ENCODE data around the gene LY6G5B. TPM values are rescaled to one million over a fixed set of nuclear protein-coding genes. Genes with fewer than 3 reads are reported as not detected.
A peak's percentile ranks its signal among the peaks of the same experiment; 100 is the strongest.

LY6G5B gene
- total RNA-seq, 6 experiments from 2014 or later = 0.98 to 5.7 (median 2.6) TPM

DNA sequence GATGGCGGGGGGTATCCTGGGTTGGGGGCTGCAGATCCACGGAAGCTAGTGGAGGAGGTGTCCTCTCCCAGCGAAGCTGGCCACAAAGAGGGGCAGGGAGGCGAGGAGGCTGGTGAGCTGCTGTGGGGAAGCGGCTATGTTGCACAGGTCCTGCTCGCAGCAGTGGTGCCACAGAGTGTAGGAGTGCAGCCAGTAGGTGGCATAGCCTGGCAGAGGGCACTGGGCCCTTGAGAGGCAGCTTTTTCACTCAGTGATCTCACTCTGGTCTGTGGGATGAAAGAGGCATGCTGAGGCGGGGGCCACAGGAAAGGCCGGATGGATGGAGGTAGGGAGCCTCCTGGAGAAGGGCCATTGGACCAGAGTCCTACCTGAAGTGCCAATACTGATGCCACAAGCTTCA, 42.5 kb downstream of the LY6G5B start:
- ATAC-seq (peak; percentile 55 to 75 (median 65)), DNase-seq (no peak)
- intact Hi-C loops (cut with DNase I) = loop anchor here in 1 of 2 donors (10.0 kb wide), 1 partner anchor 53 kb away; the partner anchor contains the start of gene SAPCD1

GRCh38 chr6:31713465-31713864, 43.7 kb downstream of the LY6G5B start:
- DNase-seq (no peak), ATAC-seq (no peak)
- 70% methylated on average over 3 of the region's 4 CpGs for WGBS (ENCODE audit: insufficient coverage, low coverage, low lambda C conversion rate, missing lambda C conversion rate)
- no peaks in the 10 kb centered on the region for H3K36me3 ChIP-seq
- no peaks in the 10 kb centered on the region for H3K9me3 ChIP-seq
- TF ChIP-seq POLR2A (IDR thresholded peaks at IDR 0.05) = no peak
- TF ChIP-seq, protein P1, sequence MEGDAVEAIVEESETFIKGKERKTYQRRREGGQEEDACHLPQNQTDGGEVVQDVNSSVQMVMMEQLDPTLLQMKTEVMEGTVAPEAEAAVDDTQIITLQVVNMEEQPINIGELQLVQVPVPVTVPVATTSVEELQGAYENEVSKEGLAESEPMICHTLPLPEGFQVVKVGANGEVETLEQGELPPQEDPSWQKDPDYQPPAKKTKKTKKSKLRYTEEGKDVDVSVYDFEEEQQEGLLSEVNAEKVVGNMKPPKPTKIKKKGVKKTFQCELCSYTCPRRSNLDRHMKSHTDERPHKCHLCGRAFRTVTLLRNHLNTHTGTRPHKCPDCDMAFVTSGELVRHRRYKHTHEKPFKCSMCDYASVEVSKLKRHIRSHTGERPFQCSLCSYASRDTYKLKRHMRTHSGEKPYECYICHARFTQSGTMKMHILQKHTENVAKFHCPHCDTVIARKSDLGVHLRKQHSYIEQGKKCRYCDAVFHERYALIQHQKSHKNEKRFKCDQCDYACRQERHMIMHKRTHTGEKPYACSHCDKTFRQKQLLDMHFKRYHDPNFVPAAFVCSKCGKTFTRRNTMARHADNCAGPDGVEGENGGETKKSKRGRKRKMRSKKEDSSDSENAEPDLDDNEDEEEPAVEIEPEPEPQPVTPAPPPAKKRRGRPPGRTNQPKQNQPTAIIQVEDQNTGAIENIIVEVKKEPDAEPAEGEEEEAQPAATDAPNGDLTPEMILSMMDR (IDR thresholded peaks at IDR 0.05) = no peak
- no peaks in the 10 kb centered on the region for H3K4me1 ChIP-seq
- intact Hi-C loops (cut with DNase I) = loop anchor here in 1 of 2 donors (10.0 kb wide), 1 partner anchor 51 kb away; the partner anchor contains the start of gene SAPCD1
- no peaks in the 10 kb centered on the region for H3K27me3 ChIP-seq
- H3K4me3 ChIP-seq = no peak overlapping the region
- H3K27ac ChIP-seq = no peak overlapping the region

More for the DNA sequence above, 42.5 kb downstream of the LY6G5B start:
- no peak for TF ChIP-seq POLR2A (IDR thresholded peaks at IDR 0.05)
- TF ChIP-seq, protein P1 (IDR thresholded peaks at IDR 0.05) = peak in 3 of 4 donors; percentile 8 to 28 (median 27)
- 89% methylated on average over 3 of the region's 8 CpGs for WGBS (ENCODE audit: insufficient coverage, low coverage, low lambda C conversion rate, missing lambda C conversion rate)
- Histone ChIP-seq H3K36me3 (no peaks in the 10 kb centered on the region), H3K4me3 (no peak overlapping the region), H3K9me3 (no peaks in the 10 kb centered on the region), H3K27ac (no peak overlapping the region), H3K4me1 (no peaks in the 10 kb centered on the region), H3K27me3 (no peaks in the 10 kb centered on the region)

DNA sequence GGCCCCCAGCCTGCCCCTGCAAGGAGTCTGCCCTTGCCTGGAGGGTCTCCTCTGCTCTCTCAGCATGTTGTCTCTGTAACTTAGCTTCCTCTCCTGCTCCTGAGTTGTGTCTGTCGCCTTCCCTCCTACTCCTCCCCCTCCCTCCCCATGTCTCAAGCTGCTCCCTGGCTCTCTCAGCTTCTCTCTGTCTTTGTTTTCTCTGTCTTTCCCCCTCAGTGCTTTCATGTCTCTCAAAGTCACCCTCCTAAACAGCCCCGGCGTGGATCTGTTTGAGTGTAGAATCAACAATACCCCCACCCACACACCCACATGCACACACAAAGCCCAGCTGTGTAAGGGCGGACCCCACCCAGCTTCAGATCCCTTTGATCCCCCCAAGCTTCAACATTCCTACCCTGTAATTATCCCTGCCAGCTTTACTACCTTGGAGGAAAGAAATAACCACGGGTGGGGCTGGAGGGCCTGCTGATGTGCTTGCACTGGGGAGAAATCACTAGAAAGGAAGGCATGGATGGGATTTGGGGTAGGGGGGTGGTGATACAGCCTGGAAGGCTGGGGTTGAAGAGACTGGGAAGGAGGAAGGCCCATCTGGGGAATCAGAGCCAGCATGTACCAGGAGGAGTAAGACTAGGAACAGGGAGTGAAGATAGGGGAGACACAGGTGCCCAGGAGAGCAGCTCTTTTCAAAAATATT, 44.4 kb downstream of the LY6G5B start:
- DNase-seq (no peak), ATAC-seq (no peak)
- H3K36me3 ChIP-seq = no peaks in the 10 kb centered on the region
- intact Hi-C loops (cut with DNase I) = loop anchor here in 1 of 2 donors (10.0 kb wide), 1 partner anchor 51 kb away; the partner anchor contains the start of gene SAPCD1
- WGBS (ENCODE audit: insufficient coverage, low coverage, low lambda C conversion rate, missing lambda C conversion rate) = 70% methylated on average over 4 of the region's 5 CpGs
- no peaks in the 10 kb centered on the region for H3K27me3 ChIP-seq
- no peaks in the 10 kb centered on the region for H3K4me1 ChIP-seq
- TF ChIP-seq, protein P1 (IDR thresholded peaks at IDR 0.05) = no peak
- no peak for TF ChIP-seq POLR2A (IDR thresholded peaks at IDR 0.05)
- H3K27ac ChIP-seq = no peak overlapping the region
- no peak overlapping the region for H3K4me3 ChIP-seq
- no peaks in the 10 kb centered on the region for H3K9me3 ChIP-seq

DNA sequence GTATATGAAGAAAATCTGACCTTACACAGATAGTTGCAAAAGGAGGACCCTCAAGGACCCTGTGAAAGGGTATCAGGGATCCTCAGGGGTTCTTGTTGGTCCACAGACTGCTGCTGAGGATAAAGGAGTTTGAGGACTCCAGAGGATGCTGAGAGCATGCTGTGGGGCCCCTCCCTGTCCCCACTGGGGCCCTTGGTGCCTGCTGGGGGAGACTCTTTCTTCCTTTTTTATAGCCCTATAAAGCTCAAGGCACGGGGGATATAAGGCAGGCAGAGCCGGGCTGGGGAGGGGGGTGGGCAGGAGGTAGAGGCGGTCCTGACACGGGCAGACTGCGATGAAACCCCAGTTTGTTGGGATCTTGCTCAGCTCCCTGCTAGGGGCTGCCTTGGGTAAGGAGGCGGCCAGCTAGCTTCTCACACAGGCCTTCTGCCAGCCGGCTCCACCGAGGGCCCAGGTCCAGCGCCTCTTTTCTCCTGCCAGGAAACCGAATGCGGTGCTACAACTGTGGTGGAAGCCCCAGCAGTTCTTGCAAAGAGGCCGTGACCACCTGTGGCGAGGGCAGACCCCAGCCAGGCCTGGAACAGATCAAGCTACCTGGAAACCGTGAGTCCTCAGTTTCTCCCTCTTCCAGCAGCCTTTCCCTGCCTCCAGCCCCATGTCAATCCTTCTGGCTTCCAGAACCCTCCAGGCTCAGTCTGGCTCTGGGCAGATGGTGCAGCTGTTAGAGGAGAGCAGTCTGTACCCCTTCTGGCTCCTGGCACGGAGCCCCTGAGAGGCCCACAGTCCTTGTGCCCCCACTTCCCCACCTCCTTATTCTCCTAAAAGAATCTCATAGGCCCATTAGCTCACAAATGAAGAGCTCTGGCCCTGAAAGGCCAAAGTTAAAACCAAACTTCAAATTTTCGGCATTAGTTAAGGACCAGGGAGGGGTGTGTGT, 45.5 kb downstream of the LY6G5B start, which contains the start of gene LY6G6D:
Gene LY6G6D, plus strand, starts transcription at position 327 of the 937 bp plus-strand sequence. Its CDS starts 8 bp downstream, at position 335.
- Histone ChIP-seq H3K27ac (no peak within 1 kb of the TSS), H3K36me3 (no peaks in the 10 kb centered on the region), H3K9me3 (no peaks in the 10 kb centered on the region), H3K4me1 (no peaks in the 10 kb centered on the region), H3K27me3 (no peaks in the 10 kb centered on the region), H3K4me3 (no peak within 1 kb of the TSS)
- no peak for TF ChIP-seq POLR2A (IDR thresholded peaks at IDR 0.05)
- TF ChIP-seq, protein P1 (IDR thresholded peaks at IDR 0.05) = no peak
- intact Hi-C loops (cut with DNase I) = loop anchor here in 1 of 2 donors (10.0 kb wide), 1 partner anchor 50 kb away; the partner anchor contains the start of gene SAPCD1
- DNase-seq = no peak
- WGBS (ENCODE audit: insufficient coverage, low coverage, low lambda C conversion rate, missing lambda C conversion rate) = 72% methylated on average over 3 of the region's 16 CpGs
- ATAC-seq = no peak

Data from right lobe of liver (tissue), 6 donors.